Measurements from ENCODE around the gene RFPL4AL1. TPM values are rescaled to one million over a fixed set of nuclear protein-coding genes. Genes with fewer than 3 reads are reported as not detected.

Gene RFPL4AL1
- total RNA-seq, 4 donors from 2014 or later, result not detected

DNA sequence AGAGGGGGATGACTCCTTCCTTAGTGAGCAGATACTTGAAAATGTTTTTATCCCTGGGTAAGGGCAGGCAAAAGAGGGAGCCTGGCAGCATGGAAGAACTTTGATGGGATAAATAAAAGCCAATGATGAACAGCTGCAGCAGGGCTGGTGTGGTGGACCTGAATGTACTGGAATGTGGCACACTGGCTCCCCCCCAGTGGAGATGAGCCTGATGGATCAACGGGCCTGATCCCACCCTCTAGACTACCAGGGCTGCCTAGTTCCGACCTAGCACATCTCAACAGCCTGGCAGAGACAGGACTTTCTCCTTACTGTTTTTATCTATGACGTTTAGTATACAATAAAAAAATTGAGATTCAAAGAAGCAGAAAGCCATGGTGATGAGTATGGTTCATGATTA lies 42.4 kb downstream of the RFPL4AL1 start:
- no peaks in the 10 kb centered on the region for H3K4me1 ChIP-seq
- no peaks in the 10 kb centered on the region for H3K27me3 ChIP-seq
- H3K4me3 ChIP-seq, result no peak overlapping the region
- H3K9me3 ChIP-seq, result peaks cover 0 to 29% (median 0%) of the 10 kb centered on the region in 4 donors
- TF ChIP-seq POLR2A (IDR thresholded peaks at IDR 0.05), result no peak
- TF ChIP-seq, protein P1, sequence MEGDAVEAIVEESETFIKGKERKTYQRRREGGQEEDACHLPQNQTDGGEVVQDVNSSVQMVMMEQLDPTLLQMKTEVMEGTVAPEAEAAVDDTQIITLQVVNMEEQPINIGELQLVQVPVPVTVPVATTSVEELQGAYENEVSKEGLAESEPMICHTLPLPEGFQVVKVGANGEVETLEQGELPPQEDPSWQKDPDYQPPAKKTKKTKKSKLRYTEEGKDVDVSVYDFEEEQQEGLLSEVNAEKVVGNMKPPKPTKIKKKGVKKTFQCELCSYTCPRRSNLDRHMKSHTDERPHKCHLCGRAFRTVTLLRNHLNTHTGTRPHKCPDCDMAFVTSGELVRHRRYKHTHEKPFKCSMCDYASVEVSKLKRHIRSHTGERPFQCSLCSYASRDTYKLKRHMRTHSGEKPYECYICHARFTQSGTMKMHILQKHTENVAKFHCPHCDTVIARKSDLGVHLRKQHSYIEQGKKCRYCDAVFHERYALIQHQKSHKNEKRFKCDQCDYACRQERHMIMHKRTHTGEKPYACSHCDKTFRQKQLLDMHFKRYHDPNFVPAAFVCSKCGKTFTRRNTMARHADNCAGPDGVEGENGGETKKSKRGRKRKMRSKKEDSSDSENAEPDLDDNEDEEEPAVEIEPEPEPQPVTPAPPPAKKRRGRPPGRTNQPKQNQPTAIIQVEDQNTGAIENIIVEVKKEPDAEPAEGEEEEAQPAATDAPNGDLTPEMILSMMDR (IDR thresholded peaks at IDR 0.05), result no peak
- TF ChIP-seq EP300 (IDR thresholded peaks at IDR 0.05), result no peak
- 63 to 68% methylated on average over 3 of the region's 3 CpGs for WGBS, 2 donors
- H3K36me3 ChIP-seq, result no peaks in the 10 kb centered on the region
- DNase-seq (ENCODE audit: low spot score in 2 of 2), result no peak
- H3K27ac ChIP-seq, result no peak overlapping the region

DNA sequence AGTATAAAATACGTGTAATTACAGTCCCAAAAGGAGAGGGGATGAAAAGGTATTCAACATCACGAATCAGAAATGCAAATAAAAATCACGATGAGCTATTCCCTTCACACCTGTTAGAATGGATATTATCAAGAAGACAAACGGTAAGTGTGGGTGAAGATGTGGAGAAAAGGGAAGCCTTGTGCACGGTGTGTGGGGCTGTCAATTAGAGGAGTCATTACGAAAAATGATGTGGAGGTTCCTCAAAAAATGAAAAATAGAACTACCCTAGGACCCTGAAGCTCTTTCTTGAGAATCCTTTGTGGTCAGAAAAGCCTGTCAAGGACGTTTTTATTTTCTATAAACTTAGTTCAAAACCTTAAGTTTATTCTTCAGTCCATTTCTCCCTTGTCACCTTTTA lies 43.5 kb downstream of the RFPL4AL1 start:
- Histone ChIP-seq H3K27me3 (no peaks in the 10 kb centered on the region), H3K9me3 (peaks cover 0 to 21% (median 0%) of the 10 kb centered on the region in 4 donors), H3K4me3 (no peak overlapping the region), H3K27ac (no peak overlapping the region), H3K36me3 (no peaks in the 10 kb centered on the region), H3K4me1 (no peaks in the 10 kb centered on the region)
- no peak for DNase-seq (ENCODE audit: low spot score in 2 of 2)
- WGBS, 2 donors, result 59 to 60% methylated on average over 7 of the region's 7 CpGs
- TF ChIP-seq, protein P1 (IDR thresholded peaks at IDR 0.05), result no peak
- no peak for TF ChIP-seq POLR2A (IDR thresholded peaks at IDR 0.05)
- no peak for TF ChIP-seq EP300 (IDR thresholded peaks at IDR 0.05)

DNA sequence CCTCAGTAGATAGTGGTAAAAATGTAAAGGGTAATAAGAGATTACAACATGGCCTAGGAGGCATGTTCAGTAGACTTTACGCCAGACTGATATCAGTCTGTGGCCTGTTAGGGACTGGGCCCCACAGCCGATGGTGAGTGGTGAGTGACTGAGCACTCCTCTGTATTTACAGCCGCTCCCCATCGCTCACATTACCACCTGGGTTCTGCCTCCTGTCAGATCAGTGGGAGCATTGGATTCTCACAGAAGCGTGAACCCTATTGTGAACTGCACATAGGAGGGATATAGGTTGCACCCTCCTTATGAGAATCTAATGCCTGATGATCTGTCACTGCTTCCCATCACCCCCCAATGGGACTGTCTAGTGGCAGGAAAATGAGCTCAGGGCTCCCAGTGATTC lies 45.0 kb downstream of the RFPL4AL1 start:
- TF ChIP-seq POLR2A (IDR thresholded peaks at IDR 0.05) (no peak), EP300 (IDR thresholded peaks at IDR 0.05) (no peak)
- TF ChIP-seq, protein P1 (IDR thresholded peaks at IDR 0.05), result no peak
- WGBS, 2 donors, result 89 to 94% methylated on average over 5 of the region's 5 CpGs
- no peaks in the 10 kb centered on the region for H3K4me1 ChIP-seq
- DNase-seq (ENCODE audit: low spot score in 2 of 2), result no peak
- H3K9me3 ChIP-seq, result peaks cover 0 to 16% (median 0%) of the 10 kb centered on the region in 4 donors
- no peak overlapping the region for H3K27ac ChIP-seq
- H3K27me3 ChIP-seq, result no peaks in the 10 kb centered on the region
- no peak overlapping the region for H3K4me3 ChIP-seq
- no peaks in the 10 kb centered on the region for H3K36me3 ChIP-seq

DNA sequence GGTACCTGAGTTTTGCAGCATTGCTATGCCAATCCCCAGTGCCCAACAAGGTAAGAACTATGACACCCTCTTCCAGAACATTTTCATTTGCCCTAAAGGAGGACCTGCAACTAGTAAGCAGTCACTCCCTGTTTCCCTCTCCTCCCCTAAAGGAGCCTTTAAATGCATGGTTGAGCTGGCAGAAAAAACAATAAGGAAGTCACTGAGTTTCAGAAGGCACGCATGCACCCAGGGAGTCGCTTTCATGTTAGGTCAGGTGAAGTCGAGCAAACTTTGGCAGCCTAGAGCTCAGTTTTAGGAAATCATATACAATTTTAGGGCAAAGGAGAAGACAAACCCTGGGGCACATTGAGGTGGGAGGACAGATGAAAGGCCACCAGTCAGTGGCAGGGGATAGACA lies 51.1 kb downstream of the RFPL4AL1 start:
- WGBS, 2 donors, result 73 to 93% methylated on average over 3 of the region's 3 CpGs
- no peak for DNase-seq (ENCODE audit: low spot score in 2 of 2)
- Histone ChIP-seq H3K27me3 (no peaks in the 10 kb centered on the region), H3K36me3 (no peaks in the 10 kb centered on the region), H3K27ac (no peak overlapping the region), H3K9me3 (peaks cover 0 to 5% (median 0%) of the 10 kb centered on the region in 4 donors), H3K4me3 (no peak overlapping the region), H3K4me1 (no peaks in the 10 kb centered on the region)
- TF ChIP-seq, protein P1 (IDR thresholded peaks at IDR 0.05), result no peak
- TF ChIP-seq EP300 (IDR thresholded peaks at IDR 0.05) (no peak), POLR2A (IDR thresholded peaks at IDR 0.05) (no peak)

Other genes with a start within 250 kb of the RFPL4AL1 start
- gene SBK2, start 232.0 kb upstream of the RFPL4AL1 start, total RNA-seq, result not detected
- gene SBK3, start 223.6 kb upstream of the RFPL4AL1 start, total RNA-seq, result under 1 TPM in 1 of 4 donors, not detected in 3; 0.59 TPM
- 1 to 10 TPM; 2.0 to 5.3 (median 4.2) TPM for gene ZNF579, start 188.3 kb upstream of the RFPL4AL1 start, total RNA-seq
- 10 to 100 TPM in 1 of 4 donors, 1 to 10 TPM in 3; 4.8 to 11.7 (median 7.9) TPM for gene FIZ1, start 169.6 kb upstream of the RFPL4AL1 start, total RNA-seq
- gene ZNF524, start 168.8 kb upstream of the RFPL4AL1 start, total RNA-seq, result 10 to 100 TPM; 23.1 to 35.0 (median 27.0) TPM
- gene ZNF865, start 163.5 kb upstream of the RFPL4AL1 start, total RNA-seq, result 10 to 100 TPM in 3 of 4 donors, 1 to 10 TPM in 1; 8.8 to 15.0 (median 12.7) TPM
- 1 to 10 TPM; 1.5 to 6.9 (median 1.9) TPM for gene ZNF784, start 144.6 kb upstream of the RFPL4AL1 start, total RNA-seq
- gene ZNF580, start 128.1 kb upstream of the RFPL4AL1 start, total RNA-seq, result 10 to 100 TPM; 24.1 to 67.5 (median 35.0) TPM
- 10 to 100 TPM in 2 of 4 donors, 1 to 10 TPM in 2; 5.7 to 19.4 (median 8.8) TPM for gene ZNF581, start 125.5 kb upstream of the RFPL4AL1 start, total RNA-seq
- gene CCDC106, start 120.9 kb upstream of the RFPL4AL1 start, total RNA-seq, result 10 to 100 TPM; 14.5 to 39.6 (median 16.1) TPM
- 100 to 1,000 TPM; 115 to 242 (median 141) TPM for gene U2AF2, start 114.1 kb upstream of the RFPL4AL1 start, total RNA-seq
- gene EPN1, start 93.9 kb upstream of the RFPL4AL1 start, total RNA-seq, result 100 to 1,000 TPM in 3 of 4 donors, 10 to 100 TPM in 1; 92.0 to 164 (median 118) TPM
- not detected for gene NLRP9, start 30.7 kb upstream of the RFPL4AL1 start, total RNA-seq
- gene RFPL4A, start 10.0 kb upstream of the RFPL4AL1 start, total RNA-seq, result 1 to 10 TPM in 1 of 4 donors, not detected in 3; 1.2 TPM
- not detected for gene NLRP11, start 62.9 kb downstream of the RFPL4AL1 start, total RNA-seq
- not detected for gene NLRP4, start 67.4 kb downstream of the RFPL4AL1 start, total RNA-seq
- not detected for gene NLRP13, start 163.2 kb downstream of the RFPL4AL1 start, total RNA-seq
- not detected for gene NLRP8, start 178.7 kb downstream of the RFPL4AL1 start, total RNA-seq
- gene NLRP5, start 217.7 kb downstream of the RFPL4AL1 start, total RNA-seq, result not detected

All from tibial nerve (tissue), 4 donors.